Pancreas (tissue), 10 donors: ENCODE results near the gene TAF15. TPM values are rescaled to one million over a fixed set of nuclear protein-coding genes. Genes with fewer than 3 reads are reported as not detected.

Source experiments
- ATAC-seq, 4 donors: fragments of 200-7000 bp; cut with Tn5 transposase; one replicate each; pipeline versions ENCODE4 v1.8.0 to v1.9.1; 2020; ENCODE audit warnings: mild to moderate bottlenecking in 4 of 4, moderate library complexity in 4 of 4
- DNase-seq, 6 donors: peaks; one replicate each; pipeline ENCODE4 v3.0.0-alpha.2; 2020
- FAIRE-seq: peaks from 2 replicates; lab custom pipeline; 2012; peaks lifted over from hg19 to GRCh38; lab: Jason Lieb, UNC
- H3K27ac ChIP-seq, 4 donors: fragments of 200-600 bp; sonication (generic); 1 replicate in 3 of 4; 2 replicates in 1 of 4; pipeline versions ENCODE4 v1.5.0 to v1.8.0; 2020
- H3K27me3 ChIP-seq, 4 donors: fragments of 200-600 bp; one replicate each; pipeline ENCODE4 v1.8.0; 2021
- H3K36me3 ChIP-seq, 3 donors: fragments of 200-600 bp; sonication (generic) in 1 of 3; one replicate each; pipeline versions ENCODE4 v1.5.0 to v1.8.0; 2020 to 2021
- H3K4me1 ChIP-seq, 3 donors: fragments of 200-600 bp; one replicate each; pipeline ENCODE4 v1.8.0; 2021
- H3K4me3 ChIP-seq, 4 donors: fragments of 200-600 bp; sonication (generic) in 2 of 4; one replicate each; pipeline versions ENCODE4 v1.5.0 to v1.8.0; 2020 to 2021
- H3K9me3 ChIP-seq, 4 donors: fragments of 200-600 bp; one replicate each; pipeline ENCODE4 v1.8.0; 2021
- WGBS, 2 donors: extraction: QIAGEN DNeasy Blood & Tissue Kit; methylation state at CpG; one replicate each; pipeline ENCODE4 v1.1.7; 2013; 5-methylcytosine and 5-hydroxymethylcytosine counted together
- intact Hi-C, 3 donors: fragments of 100-400 bp; cut with DNase I; formaldehyde crosslinking; loops; one replicate each; pipeline versions ENCODE4 v1.11.1 to v1.14.2; 2022
- polyA plus RNA-seq, 2 donors: library from polyadenylated mRNA; stranded (reverse); fragments of 200-250 nt; gene quantifications; one replicate each; pipeline ENCODE4 v1.2.3, GENCODE V29; 2013
- total RNA-seq, 6 donors: library from RNA; stranded (reverse); fragmentation: NEBNext Ultra II Directional in 4 of 6; extraction: Animal tissue kit (Norgen Biotek cat#: 25700) in 4 of 6; gene quantifications; one replicate each; pipeline versions ENCODE4 v1.2.1 to v1.2.4, GENCODE V29; 2021 to 2023
- TF ChIP-seq, protein P1 (sequence below), 4 donors: fragments of 200-600 bp; sonication (generic) in 3 of 4; IDR thresholded peaks; one replicate each; pipeline versions ENCODE4 v1.5.0 to v1.8.0; 2021; ENCODE audit warnings: antibody characterized with exemption in 4 of 4
- donor health status: healthy with polysubstance abuse.
- donor health status: DM: no; HTN: no; CAD: no; lungs with moderate emphysema.
- donor health status: DM: no; HTN: no; CAD: no.
- donor health status: control.
- donor health status: control.
- donor health status: Bipolar disorder and iron deficiency.
- donor health status: DM: yes; HTN: yes; CAD: no.
- donor health status: DM: no; HTN: no; CAD: no.
- donor health status: DM: no; HTN: no; CAD: no.
- donor health status: DM: yes; HTN: yes; CAD: no.

Gene TAF15
- total and polyA plus RNA-seq, 8 donors: 62.9 to 88.1 (median 73.9) TPM

DNA sequence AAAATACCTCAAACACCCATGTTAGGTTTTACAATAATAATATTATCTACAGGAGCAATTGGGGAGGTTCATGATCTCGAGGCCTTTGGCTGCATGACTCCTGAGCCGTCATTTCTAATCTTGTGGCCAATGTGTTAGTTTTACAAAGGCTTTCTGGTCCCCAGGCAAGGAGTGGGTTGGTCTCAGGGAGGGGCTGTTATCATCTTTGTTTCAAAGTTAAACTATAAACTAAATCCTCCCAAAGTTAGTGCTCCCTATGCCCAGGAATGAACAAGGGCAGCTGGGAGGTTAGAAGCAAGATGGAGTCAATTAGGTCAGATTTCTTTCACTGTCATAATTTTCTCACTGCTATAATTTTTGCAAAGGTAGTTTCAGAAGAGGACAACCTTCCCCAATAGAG, 80.0 kb downstream of the TAF15 start:
- no peak for DNase-seq
- 76 to 85% methylated on average over 2 of the region's 2 CpGs for WGBS, 2 donors
- no peaks in the 10 kb centered on the region for H3K4me1 ChIP-seq
- no peak overlapping the region for H3K27ac ChIP-seq
- no peak for FAIRE-seq
- H3K36me3 ChIP-seq: no peaks in the 10 kb centered on the region
- TF ChIP-seq, protein P1, sequence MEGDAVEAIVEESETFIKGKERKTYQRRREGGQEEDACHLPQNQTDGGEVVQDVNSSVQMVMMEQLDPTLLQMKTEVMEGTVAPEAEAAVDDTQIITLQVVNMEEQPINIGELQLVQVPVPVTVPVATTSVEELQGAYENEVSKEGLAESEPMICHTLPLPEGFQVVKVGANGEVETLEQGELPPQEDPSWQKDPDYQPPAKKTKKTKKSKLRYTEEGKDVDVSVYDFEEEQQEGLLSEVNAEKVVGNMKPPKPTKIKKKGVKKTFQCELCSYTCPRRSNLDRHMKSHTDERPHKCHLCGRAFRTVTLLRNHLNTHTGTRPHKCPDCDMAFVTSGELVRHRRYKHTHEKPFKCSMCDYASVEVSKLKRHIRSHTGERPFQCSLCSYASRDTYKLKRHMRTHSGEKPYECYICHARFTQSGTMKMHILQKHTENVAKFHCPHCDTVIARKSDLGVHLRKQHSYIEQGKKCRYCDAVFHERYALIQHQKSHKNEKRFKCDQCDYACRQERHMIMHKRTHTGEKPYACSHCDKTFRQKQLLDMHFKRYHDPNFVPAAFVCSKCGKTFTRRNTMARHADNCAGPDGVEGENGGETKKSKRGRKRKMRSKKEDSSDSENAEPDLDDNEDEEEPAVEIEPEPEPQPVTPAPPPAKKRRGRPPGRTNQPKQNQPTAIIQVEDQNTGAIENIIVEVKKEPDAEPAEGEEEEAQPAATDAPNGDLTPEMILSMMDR (IDR thresholded peaks at IDR 0.05): no peak
- no peak overlapping the region for H3K4me3 ChIP-seq
- H3K9me3 ChIP-seq: no peaks in the 10 kb centered on the region
- intact Hi-C loops: no loop called here
- ATAC-seq: no peak
- no peaks in the 10 kb centered on the region for H3K27me3 ChIP-seq

DNA sequence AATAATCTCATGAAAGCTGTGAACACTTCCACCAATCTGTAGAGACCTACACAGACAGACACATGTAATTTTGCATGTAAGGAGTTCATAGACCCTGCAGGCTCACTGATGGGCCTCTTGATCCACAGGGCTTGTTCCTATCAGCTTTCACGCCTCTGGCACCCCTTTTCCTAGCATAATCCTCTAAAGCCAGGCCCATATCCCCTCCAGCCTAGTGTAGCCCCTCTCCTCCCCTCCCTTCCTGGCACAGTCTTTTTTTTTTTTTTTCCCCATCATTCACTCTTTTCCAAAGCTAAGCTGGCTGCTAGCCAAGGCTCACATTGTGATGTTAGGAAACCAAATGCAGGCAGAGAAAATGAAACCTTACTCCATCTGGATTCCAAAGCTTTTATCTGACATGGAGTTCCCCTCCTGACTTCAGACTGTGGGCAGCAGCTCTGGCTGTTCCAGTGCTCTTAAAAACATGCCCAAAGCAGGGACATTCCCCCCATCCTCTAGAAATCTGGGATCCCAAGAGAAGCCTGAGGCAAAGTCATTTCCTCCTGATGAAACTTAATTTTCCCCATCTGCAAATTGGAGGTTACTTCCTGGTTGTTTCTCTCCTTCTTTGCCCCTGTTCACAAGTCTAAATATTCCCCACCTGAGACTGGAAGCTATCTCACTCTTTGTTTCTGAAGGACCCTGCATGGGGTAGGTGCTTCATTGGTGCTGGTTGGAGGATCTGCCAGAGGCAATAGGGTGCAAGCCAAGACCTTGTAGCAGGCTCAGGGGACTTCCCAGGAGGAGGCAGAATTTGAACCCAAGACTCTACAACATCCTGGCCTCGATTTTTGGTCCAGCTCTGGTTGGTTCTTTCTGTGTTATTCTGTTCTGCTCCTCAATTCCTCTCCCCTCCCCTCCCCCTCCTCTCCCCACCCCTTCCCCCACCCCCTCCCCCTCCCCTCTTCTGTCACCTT, 80.8 kb downstream of the TAF15 start:
- ATAC-seq (peak in 2 of 4 donors; percentile 46 to 83), DNase-seq (peak in 2 of 6 donors; percentile 21 to 25), FAIRE-seq (no peak)
- Histone ChIP-seq H3K27ac (peak overlapping the region in 2 of 4 donors; percentile 12 to 33), H3K27me3 (no peaks in the 10 kb centered on the region), H3K36me3 (no peaks in the 10 kb centered on the region), H3K9me3 (no peaks in the 10 kb centered on the region), H3K4me1 (no peaks in the 10 kb centered on the region), H3K4me3 (no peak overlapping the region)
- WGBS, 2 donors: 63 to 77% methylated on average over 2 of the region's 2 CpGs
- TF ChIP-seq, protein P1 (IDR thresholded peaks at IDR 0.05): no peak
- intact Hi-C loops: no loop called here

DNA sequence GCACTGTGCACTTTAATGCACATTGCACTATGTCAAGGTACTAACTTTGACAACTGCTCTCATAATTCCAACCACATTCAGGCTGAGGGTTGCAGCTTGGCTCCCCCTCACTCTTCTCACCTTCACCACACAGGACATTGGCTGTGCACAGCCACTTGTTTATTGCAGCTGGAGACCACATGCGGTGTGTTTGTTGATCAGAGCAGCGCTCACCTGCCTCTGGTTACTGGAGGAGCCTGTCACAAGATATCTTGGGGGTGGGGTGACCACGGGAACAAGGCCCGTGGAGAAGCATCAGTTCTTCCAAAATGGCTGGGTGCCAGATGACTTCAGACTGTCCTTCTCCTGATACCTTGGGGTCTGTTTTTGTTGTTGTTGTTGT, 81.5 kb downstream of the TAF15 start:
- DNase-seq (no peak), ATAC-seq (peak in 3 of 4 donors; percentile 27 to 42 (median 34)), FAIRE-seq (no peak)
- Histone ChIP-seq H3K4me3 (no peak overlapping the region), H3K9me3 (no peaks in the 10 kb centered on the region), H3K36me3 (no peaks in the 10 kb centered on the region), H3K27ac (no peak overlapping the region), H3K4me1 (no peaks in the 10 kb centered on the region), H3K27me3 (no peaks in the 10 kb centered on the region)
- 50 to 63% methylated on average over 4 of the region's 4 CpGs for WGBS, 2 donors
- TF ChIP-seq, protein P1 (IDR thresholded peaks at IDR 0.05): no peak
- intact Hi-C loops: no loop called here

DNA sequence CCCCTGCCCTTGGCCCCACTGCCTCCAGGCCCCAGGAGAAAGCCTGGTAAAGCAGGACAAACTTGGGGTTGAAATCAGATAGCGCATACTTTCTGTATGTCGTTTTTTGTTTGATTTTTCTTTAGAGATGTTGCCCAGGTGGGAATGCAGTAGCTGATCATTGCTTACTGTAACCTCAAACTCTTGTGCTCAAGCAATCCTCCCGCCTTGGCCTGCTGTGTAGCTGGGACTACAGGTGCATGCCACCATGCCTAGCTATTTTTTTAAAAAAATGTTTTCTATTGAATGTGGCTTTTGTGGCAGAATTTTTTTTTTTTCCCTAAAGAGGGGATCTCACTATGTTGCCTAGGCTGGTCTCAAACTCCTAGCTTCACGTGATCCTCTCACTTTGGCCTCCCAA, 82.0 kb downstream of the TAF15 start:
- FAIRE-seq: no peak
- H3K27ac ChIP-seq: no peak overlapping the region
- WGBS, 2 donors: 75 to 83% methylated on average over 4 of the region's 4 CpGs

More for the DNA sequence above, 82.0 kb downstream of the TAF15 start:
- Histone ChIP-seq H3K4me1 (no peaks in the 10 kb centered on the region), H3K9me3 (no peaks in the 10 kb centered on the region), H3K36me3 (no peaks in the 10 kb centered on the region), H3K4me3 (no peak overlapping the region), H3K27me3 (no peaks in the 10 kb centered on the region)
- TF ChIP-seq, protein P1 (IDR thresholded peaks at IDR 0.05): no peak
- ATAC-seq: no peak
- DNase-seq: no peak
- intact Hi-C loops: no loop called here
